Spleen (tissue), 7 donors: Measurements from ENCODE around the gene ZNF77.

Source experiments
- CTCF ChIP-seq, 11 experiments: fragments of 200-600 bp in 7 of 11; fragments of 450-650 bp in 4 of 11; sonication (generic) in 4 of 11; IDR thresholded peaks in 8 of 11; conservative IDR thresholded peaks in 3 of 11; 1 replicate in 7 of 11; 2 replicates in 4 of 11; pipeline versions ENCODE4 v1.4.0 to v1.8.0; 2016 to 2021; ENCODE audit warnings: antibody characterized with exemption in 11 of 11, inconsistent platforms in 4 of 11, mild to moderate bottlenecking in 1 of 11
- POLR2A ChIP-seq, 3 donors: fragments of 450-650 bp; IDR thresholded peaks; one replicate each; pipeline ENCODE4 v1.5.1; 2017; ENCODE audit warnings: antibody characterized with exemption in 3 of 3, mild to moderate bottlenecking in 1 of 3
- POLR2AphosphoS5 ChIP-seq, 3 donors: sonication (generic); formaldehyde crosslinking; IDR thresholded peaks; one replicate each; pipeline ENCODE4 v1.5.1; 2017; ENCODE audit warnings: antibody characterized with exemption in 3 of 3
- donor health status: DM: no; HTN: no; CAD: no; lungs with moderate emphysema.
- donor health status: DM: no; HTN: no; CAD: no.
- donor health status: DM: no; HTN: no; CAD: no.

DNA sequence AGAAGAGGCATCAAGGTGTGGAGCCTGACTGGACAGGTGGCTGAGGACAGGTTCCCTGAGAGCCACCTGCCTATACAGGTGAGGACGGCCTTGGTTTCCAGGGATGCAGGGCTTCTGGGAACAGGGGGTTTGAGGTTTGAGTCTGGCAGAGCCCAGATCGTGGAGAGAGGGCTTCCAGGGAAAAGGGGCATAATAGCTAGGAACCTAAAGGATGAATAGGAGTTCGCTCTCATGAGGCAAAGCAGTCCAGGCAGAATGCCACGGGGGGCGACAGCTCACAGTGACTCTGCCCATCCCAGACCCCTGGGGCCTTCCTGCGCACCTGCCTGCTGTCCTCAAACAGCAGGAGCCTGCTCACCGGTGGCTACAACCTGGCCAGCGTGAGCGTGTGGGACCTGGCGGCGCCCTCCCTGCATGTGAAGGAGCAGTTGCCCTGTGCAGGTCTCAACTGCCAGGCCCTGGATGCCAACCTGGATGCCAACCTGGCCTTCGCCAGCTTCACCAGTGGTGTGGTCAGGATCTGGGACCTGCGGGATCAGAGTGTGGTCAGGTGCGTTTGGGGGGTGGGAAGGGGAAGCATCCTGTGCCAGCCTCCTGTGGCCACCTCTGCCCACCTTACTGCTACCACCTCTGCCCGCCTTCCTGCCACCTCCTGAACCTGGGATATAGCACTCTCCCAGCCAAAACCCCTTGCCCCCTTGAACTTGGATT is 44.6 kb upstream of the ZNF77 start:
- no peak for TF ChIP-seq CTCF (IDR thresholded peaks at IDR 0.05 in 8 of 11, conservative IDR thresholded peaks at IDR 0.05 in 3 of 11)
- no peak for TF ChIP-seq POLR2AphosphoS5 (IDR thresholded peaks at IDR 0.05)
- TF ChIP-seq POLR2A (IDR thresholded peaks at IDR 0.05): no peak
